Measurements from ENCODE around the gene ARPC1A. TPM values are rescaled to one million over a fixed set of nuclear protein-coding genes. Genes with fewer than 3 reads are reported as not detected.

ARPC1A gene
- total RNA-seq, 2 donors from 2014 or later, result 108 to 117 TPM

GRCh38 chr7:99403764-99404163, 78.1 kb downstream of the ARPC1A start:
- H3K9me3 ChIP-seq, result no peaks in the 10 kb centered on the region
- H3K27me3 ChIP-seq, result no peaks in the 10 kb centered on the region
- DNase-seq (ENCODE audit: low spot score), result no peak
- H3K4me1 ChIP-seq, result peaks cover 0 to 22% of the 10 kb centered on the region in 2 donors
- no peak for TF ChIP-seq CTCF (IDR thresholded peaks at IDR 0.05)
- peaks cover 46% of the 10 kb centered on the region for H3K36me3 ChIP-seq
- H3K4me3 ChIP-seq, result no peak overlapping the region
- no peak overlapping the region for H3K27ac ChIP-seq

- Histone ChIP-seq H3K9me3 (no peaks in the 10 kb centered on the region), H3K4me1 (peaks cover 0 to 24% of the 10 kb centered on the region in 2 donors), H3K27ac (no peak overlapping the region), H3K36me3 (peaks cover 41% of the 10 kb centered on the region), H3K4me3 (no peak overlapping the region), H3K27me3 (no peaks in the 10 kb centered on the region)
- no peak for DNase-seq (ENCODE audit: low spot score)
- TF ChIP-seq CTCF (IDR thresholded peaks at IDR 0.05), result no peak
Measured at GRCh38 chr7:99404235-99404976, 78.7 kb downstream of the ARPC1A start.

GRCh38 chr7:99404977-99405320, 79.3 kb downstream of the ARPC1A start:
- H3K4me3 ChIP-seq, result no peak overlapping the region
- DNase-seq (ENCODE audit: low spot score), result no peak
- no peak overlapping the region for H3K27ac ChIP-seq
- H3K9me3 ChIP-seq, result no peaks in the 10 kb centered on the region
- H3K27me3 ChIP-seq, result no peaks in the 10 kb centered on the region
- TF ChIP-seq CTCF (IDR thresholded peaks at IDR 0.05), result no peak
- H3K4me1 ChIP-seq, result peaks cover 0 to 29% of the 10 kb centered on the region in 2 donors
- peaks cover 36% of the 10 kb centered on the region for H3K36me3 ChIP-seq

- H3K4me1 ChIP-seq, result peaks cover 0 to 36% of the 10 kb centered on the region in 2 donors
- no peak overlapping the region for H3K27ac ChIP-seq
- no peaks in the 10 kb centered on the region for H3K27me3 ChIP-seq
- no peak overlapping the region for H3K4me3 ChIP-seq
- DNase-seq (ENCODE audit: low spot score), result no peak
- peaks cover 32% of the 10 kb centered on the region for H3K36me3 ChIP-seq
- no peak for TF ChIP-seq CTCF (IDR thresholded peaks at IDR 0.05)
- no peaks in the 10 kb centered on the region for H3K9me3 ChIP-seq
Measured at GRCh38 chr7:99406557-99406956, 80.9 kb downstream of the ARPC1A start.

GRCh38 chr7:99407872-99408378, 82.2 kb downstream of the ARPC1A start:
- no peak for TF ChIP-seq CTCF (IDR thresholded peaks at IDR 0.05)
- peak; percentile 85 for DNase-seq (ENCODE audit: low spot score)
- Histone ChIP-seq H3K9me3 (no peaks in the 10 kb centered on the region), H3K4me3 (peak overlapping the region; percentile 96 to 97), H3K27me3 (no peaks in the 10 kb centered on the region), H3K36me3 (peaks cover 34% of the 10 kb centered on the region), H3K4me1 (peaks cover 0 to 36% of the 10 kb centered on the region in 2 donors), H3K27ac (peak overlapping the region; percentile 95 to 97)

All from right atrium auricular region (tissue), 2 donors.